NB4 (cell line): ENCODE results near the gene CTNNA2.

Experiments
- CTCF ChIP-seq: IDR thresholded peaks from one replicate; pipeline ENCODE4 v1.5.1; 2012; ENCODE audit warnings: low read depth, low read length
- MAX ChIP-seq: IDR thresholded peaks from 2 replicates; pipeline ENCODE4 v1.6.1; 2011; ENCODE audit warnings: low read depth, low read length
- MYC ChIP-seq: IDR thresholded peaks from 2 replicates; pipeline ENCODE4 v1.6.1; 2011; ENCODE audit warnings: low read depth, low read length
- POLR2A ChIP-seq: IDR thresholded peaks from 2 replicates; pipeline ENCODE4 v1.6.1; 2011; ENCODE audit warnings: mild to moderate bottlenecking; ENCODE audit not compliant: insufficient read length; ENCODE audit errors: extremely low read depth

GRCh38 chr2:80549901-80550300 lies 1037.0 kb downstream of the CTNNA2 start:
- no peak for TF ChIP-seq CTCF
- TF ChIP-seq MAX = no peak
- TF ChIP-seq POLR2A = no peak
- no peak for TF ChIP-seq MYC
